ENCODE measurements around the gene TBRG4.

TBRG4 gene

DNA sequence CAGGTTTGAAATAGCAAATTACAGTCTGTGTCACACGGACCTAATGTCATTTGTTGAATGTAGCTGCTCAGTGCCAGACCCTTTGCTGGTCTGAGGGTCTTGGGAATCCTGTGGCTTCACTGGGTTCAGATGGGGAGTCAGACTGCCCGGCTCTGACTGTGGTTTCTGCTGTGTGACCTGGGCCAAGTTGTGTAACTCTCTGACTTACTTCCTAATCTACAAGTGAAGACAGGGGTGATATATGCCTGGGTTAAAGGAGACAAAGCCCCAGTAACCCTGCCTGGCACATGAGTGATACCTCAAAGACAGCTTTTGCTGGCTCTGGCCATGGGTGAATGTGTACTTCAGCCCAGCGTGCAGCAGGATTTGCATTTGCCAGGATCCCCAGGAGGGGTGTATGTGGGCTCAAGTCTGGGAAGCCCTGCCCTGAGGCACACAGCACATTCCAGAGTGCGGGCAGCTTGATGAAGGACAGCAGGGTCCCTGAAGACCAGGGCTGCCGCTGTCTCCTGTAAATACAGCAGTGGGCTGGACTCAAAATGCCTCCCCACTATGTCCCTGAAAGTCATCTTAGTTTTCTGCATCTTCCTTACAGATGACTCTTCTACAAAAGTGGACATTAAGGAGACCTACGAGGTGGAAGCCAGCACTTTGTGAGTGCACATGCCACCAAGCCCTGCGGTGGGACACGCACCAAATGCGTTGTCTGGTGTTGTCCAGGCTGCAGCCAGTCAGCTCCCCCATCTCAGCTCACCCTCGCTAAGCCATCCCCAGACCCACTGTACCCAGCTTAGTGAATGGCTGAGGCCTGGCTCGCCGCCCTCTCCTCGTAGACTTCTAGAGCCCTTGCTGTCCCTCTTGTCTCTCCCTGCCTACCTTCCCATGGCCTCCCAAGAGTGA is 39.1 kb downstream of the TBRG4 start:
- H3K9me3 Mint-ChIP-seq = no peaks in the 10 kb centered on the region
- H3K27ac Mint-ChIP-seq = peak overlapping the region; percentile 79
- no peak overlapping the region for H3K4me3 Mint-ChIP-seq
- H3K27me3 Mint-ChIP-seq = no peaks in the 10 kb centered on the region
- peaks cover 8% of the 10 kb centered on the region for H3K4me1 Mint-ChIP-seq (ENCODE audit: low read depth)
- peak; percentile 19 for DNase-seq
- H3K36me3 Mint-ChIP-seq (ENCODE audit: low read depth) = peaks cover 94% of the 10 kb centered on the region

DNA sequence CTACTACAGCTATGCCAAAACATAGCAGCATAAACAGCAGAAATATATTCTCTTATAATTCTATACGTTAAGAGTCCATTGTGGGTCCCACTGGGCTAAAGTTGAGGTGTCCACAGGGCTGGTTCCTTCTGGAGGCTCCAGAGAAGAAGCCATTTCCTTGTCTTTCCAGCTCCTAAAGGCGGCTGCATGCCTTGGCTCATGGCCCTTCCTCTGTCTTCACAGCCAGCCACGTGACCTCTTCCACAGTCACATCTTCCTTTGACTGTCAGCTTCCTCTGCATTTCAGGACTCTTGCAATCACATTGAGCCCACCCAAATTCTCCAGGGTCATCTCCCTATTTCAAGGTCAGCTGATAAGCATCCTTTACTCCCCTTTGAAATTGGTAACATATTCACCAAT is 40.0 kb downstream of the TBRG4 start:
- H3K4me1 Mint-ChIP-seq (ENCODE audit: low read depth) = peaks cover 8% of the 10 kb centered on the region
- H3K36me3 Mint-ChIP-seq (ENCODE audit: low read depth) = peaks cover 88% of the 10 kb centered on the region
- no peaks in the 10 kb centered on the region for H3K27me3 Mint-ChIP-seq
- peak; percentile 14 for DNase-seq
- no peak overlapping the region for H3K4me3 Mint-ChIP-seq
- peak overlapping the region; percentile 22 for H3K27ac Mint-ChIP-seq
- H3K9me3 Mint-ChIP-seq = no peaks in the 10 kb centered on the region

DNA sequence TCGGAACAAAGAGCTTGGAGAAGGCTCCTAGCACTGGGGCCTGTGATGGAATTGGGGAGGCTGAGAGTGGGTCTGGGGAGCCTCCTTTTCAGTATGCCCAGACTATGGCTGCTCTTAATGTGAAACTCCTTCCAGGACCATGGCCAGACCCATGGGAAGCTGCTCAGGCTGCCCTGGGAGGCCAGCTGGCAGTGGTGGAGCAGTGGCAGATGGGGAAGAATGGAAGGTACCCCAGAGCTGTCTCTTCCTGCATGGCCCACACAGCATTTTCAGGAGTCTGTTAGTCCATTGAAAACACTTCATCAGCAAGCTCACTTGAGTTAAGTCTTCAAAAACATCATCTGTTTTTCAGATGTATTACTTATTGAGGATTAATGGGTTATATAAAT is 41.2 kb downstream of the TBRG4 start:
- H3K36me3 Mint-ChIP-seq (ENCODE audit: low read depth) = peaks cover 88% of the 10 kb centered on the region
- no peak overlapping the region for H3K4me3 Mint-ChIP-seq
- H3K27ac Mint-ChIP-seq = peak overlapping the region; percentile 79
- H3K27me3 Mint-ChIP-seq = no peaks in the 10 kb centered on the region
- peaks cover 12% of the 10 kb centered on the region for H3K4me1 Mint-ChIP-seq (ENCODE audit: low read depth)
- H3K9me3 Mint-ChIP-seq = no peaks in the 10 kb centered on the region
- DNase-seq = no peak

DNA sequence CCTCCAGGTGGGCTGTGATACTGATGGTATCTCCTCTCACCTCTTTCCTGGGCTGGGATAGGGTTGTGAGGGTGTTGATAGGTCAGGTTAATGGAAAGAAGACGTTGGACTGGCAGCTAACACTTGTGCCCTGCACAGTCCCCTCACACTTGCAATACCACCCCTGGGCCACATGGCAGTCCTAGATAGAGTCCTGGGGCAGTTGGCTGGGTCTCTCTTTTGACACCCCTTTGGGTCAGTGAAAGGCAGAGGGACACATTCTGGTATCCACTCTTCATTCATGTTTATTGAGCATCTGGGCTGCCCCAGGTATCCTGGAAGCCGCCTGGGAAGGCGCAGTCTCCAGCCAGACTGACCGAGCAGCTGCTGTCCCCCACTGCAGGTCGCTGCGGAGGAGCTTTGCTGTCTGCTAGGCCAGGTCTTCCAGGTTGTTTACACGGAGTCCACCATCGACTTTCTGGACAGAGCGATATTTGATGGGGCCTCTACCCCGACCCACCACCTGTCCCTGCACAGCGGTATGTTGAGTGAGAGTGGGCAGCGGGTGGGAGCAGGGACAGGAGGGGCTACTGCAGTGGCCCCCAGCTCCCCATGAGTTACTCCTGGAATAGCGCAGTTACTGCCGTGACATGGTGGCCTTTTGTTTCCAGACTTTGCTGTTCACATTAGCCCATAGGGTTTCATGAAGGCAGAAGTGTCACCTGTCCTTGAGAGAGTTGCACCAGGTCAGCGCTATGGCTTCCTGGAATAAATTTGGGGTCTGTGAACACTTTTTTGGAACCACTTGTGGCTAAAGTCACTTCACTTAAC is 41.8 kb downstream of the TBRG4 start:
- Mint-ChIP-seq H3K27me3 (no peaks in the 10 kb centered on the region), H3K9me3 (no peaks in the 10 kb centered on the region), H3K4me1 (ENCODE audit: low read depth) (peaks cover 16% of the 10 kb centered on the region), H3K4me3 (no peak overlapping the region), H3K36me3 (ENCODE audit: low read depth) (peaks cover 88% of the 10 kb centered on the region), H3K27ac (peak overlapping the region; percentile 79)
- peak; percentile 25 for DNase-seq

DNA sequence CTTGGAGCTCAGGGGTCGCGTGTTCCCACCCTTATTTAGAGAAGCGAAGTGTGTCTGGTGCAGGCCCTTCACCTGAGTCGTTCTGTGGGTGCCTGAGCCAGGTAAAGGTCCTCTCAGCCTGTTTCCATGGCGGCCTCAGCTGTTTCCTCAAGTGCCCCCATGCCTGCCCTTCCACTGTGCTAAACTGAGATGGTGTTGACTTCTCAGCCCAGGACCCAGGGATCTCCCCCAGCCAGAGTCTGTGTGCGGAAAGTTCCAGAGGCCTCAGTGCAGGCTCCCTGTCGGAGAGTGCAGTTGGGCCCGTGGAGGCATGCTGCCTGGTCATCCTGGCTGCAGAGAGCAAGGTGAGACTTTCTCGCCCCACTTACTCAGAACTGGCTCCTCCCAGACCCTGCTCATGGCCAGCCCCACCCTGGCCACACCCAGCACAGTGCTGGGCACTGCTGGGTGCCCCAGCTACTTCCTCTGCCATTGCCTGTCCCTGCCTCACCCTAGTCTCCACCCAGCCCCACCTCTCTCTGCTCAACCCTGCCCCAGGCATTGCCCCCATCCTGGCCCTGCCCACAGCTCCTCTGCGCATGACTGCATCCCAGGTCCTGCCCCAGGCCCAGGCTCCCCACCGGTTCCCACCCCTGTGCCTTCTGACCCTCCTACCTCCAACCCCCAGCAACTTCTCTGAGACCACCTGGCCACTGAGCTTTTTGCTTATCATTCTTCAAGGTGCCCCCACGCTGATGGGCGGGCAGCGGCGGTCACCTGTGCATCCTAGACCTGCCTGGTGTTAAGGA is 43.1 kb downstream of the TBRG4 start:
- Mint-ChIP-seq H3K4me3 (no peak overlapping the region), H3K27ac (peak overlapping the region; percentile 69), H3K27me3 (no peaks in the 10 kb centered on the region), H3K36me3 (ENCODE audit: low read depth) (peaks cover 88% of the 10 kb centered on the region), H3K4me1 (ENCODE audit: low read depth) (peaks cover 24% of the 10 kb centered on the region), H3K9me3 (no peaks in the 10 kb centered on the region)
- peak; percentile 24 for DNase-seq

DNA sequence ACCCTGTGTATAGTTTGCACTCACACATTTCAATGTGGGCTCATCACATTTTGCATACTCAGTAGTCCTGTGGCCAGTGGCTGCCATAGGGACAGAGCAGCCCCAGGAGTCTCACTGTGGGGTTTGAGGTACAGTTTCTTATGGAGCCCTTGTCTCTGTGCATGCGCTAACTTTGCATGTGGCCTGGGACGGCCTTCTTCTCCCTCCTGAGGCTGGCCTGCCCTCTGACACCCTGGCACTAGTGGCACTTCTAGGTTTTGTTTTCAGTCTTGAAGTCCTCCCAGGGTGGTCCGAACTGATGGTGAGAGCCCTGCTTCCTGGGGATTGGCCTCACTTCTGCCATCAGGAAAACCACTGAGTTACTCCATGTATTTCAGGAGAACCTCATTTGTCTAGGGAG is 43.9 kb downstream of the TBRG4 start:
- Mint-ChIP-seq H3K27ac (no peak overlapping the region), H3K36me3 (ENCODE audit: low read depth) (peaks cover 87% of the 10 kb centered on the region), H3K9me3 (no peaks in the 10 kb centered on the region), H3K4me1 (ENCODE audit: low read depth) (peaks cover 26% of the 10 kb centered on the region), H3K27me3 (no peaks in the 10 kb centered on the region), H3K4me3 (no peak overlapping the region)
- peak; percentile 18 for DNase-seq

DNA sequence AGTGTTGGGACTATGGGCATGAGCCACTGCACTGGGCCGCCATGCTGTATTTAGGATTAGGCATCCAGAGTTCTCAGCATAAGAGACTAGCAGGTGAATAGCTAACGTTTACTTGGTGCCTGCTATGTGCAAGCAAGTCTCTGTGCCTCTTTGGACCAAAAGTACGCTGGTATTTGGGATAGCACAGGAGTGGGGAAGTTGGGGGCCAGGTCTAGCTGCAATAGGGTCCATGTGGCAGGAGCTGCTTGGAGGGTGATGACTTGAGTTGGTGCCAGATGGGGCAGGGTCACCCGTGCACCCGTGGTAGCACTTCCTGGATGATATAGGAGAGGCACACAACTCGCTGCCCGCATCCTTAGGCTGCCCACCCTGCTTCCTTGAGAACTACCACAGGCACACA is 45.1 kb downstream of the TBRG4 start:
- no peak overlapping the region for H3K4me3 Mint-ChIP-seq
- no peaks in the 10 kb centered on the region for H3K27me3 Mint-ChIP-seq
- H3K4me1 Mint-ChIP-seq (ENCODE audit: low read depth) = peaks cover 35% of the 10 kb centered on the region
- H3K9me3 Mint-ChIP-seq = no peaks in the 10 kb centered on the region
- H3K36me3 Mint-ChIP-seq (ENCODE audit: low read depth) = peaks cover 87% of the 10 kb centered on the region
- DNase-seq = peak; percentile 22
- peak overlapping the region; percentile 73 for H3K27ac Mint-ChIP-seq

DNA sequence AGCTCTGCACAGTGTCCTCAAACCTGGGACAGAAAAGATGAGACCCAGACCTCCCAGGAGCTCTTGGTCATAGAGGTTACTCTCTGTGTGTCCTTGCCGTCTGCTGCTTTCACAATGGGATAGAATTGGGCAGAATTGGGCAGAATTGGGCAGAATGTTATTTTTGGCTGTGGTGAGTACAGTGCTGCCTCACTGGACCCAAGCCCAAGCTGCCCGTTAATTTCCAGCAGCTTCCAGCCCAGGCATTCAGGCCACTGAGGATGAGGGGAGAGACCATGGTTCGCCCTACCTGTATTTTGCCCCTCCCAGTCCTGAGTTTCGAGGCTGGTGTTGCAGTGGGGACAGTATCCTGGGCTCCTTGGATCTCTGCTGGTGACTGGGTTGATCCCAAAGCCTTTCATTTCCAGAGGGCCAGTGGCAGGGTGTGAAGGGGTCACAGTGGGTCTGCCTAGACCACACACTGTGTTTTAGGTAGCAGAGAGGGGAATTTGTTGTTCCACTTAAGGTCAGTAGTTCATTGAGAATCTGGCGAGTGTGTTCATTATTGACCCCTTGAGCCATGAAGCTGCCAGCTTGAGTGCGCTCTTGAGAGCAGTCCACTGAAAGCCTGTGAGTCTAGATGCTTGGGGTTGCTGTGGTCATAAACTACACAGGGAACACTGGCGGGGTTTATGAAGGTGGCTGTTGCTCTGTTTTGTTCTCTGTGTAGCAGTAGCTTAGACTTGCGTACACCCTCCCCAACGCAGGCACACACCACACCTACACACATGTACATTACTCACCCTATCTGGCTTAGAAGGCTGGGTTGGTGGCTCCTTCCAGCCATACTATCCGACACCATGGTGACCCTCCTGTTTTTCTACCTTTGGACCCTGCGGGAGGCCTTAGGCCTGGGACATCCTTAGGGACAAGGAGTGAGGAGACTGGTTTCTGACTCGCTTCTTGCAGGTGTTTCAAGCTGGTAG is 46.2 kb downstream of the TBRG4 start:
- Mint-ChIP-seq H3K4me3 (no peak overlapping the region), H3K27me3 (no peaks in the 10 kb centered on the region), H3K36me3 (ENCODE audit: low read depth) (peaks cover 86% of the 10 kb centered on the region), H3K27ac (peak overlapping the region; percentile 75), H3K9me3 (no peaks in the 10 kb centered on the region), H3K4me1 (ENCODE audit: low read depth) (peaks cover 44% of the 10 kb centered on the region)
- DNase-seq = peak; percentile 29

DNA sequence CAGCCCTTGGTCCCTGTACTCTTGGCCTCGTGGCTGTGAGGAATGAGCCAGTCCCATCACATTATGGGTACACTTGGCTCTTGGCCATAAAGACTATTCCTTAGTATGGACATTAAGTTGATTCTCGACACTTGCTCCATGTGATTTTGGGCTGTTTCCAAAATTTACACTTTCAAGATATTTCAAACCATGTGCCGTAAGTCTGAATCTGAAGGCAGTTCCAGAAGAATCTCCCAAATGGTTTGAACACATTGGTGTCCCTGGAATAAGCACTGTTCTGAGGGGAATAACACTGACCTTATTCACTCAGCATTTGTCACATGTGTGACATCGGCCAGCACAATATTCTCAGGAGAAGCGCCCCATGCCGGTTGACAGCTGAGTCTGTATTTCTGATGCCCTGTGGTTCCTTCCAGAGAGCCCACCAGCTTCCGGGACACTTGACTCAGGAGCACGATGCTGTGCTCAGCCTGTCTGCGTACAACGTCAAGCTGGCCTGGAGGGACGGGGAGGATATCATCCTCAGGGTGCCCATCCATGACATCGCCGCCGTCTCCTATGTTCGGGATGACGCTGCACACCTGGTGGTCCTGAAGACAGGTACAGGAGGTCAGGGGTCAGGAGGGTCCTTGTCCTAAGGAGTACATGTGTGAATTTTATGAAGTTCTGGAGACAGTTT is 47.3 kb downstream of the TBRG4 start:
- no peaks in the 10 kb centered on the region for H3K27me3 Mint-ChIP-seq
- no peaks in the 10 kb centered on the region for H3K9me3 Mint-ChIP-seq
- H3K27ac Mint-ChIP-seq = peak overlapping the region; percentile 75
- H3K4me3 Mint-ChIP-seq = no peak overlapping the region
- peaks cover 52% of the 10 kb centered on the region for H3K4me1 Mint-ChIP-seq (ENCODE audit: low read depth)
- DNase-seq = peak; percentile 15
- H3K36me3 Mint-ChIP-seq (ENCODE audit: low read depth) = peaks cover 79% of the 10 kb centered on the region

DNA sequence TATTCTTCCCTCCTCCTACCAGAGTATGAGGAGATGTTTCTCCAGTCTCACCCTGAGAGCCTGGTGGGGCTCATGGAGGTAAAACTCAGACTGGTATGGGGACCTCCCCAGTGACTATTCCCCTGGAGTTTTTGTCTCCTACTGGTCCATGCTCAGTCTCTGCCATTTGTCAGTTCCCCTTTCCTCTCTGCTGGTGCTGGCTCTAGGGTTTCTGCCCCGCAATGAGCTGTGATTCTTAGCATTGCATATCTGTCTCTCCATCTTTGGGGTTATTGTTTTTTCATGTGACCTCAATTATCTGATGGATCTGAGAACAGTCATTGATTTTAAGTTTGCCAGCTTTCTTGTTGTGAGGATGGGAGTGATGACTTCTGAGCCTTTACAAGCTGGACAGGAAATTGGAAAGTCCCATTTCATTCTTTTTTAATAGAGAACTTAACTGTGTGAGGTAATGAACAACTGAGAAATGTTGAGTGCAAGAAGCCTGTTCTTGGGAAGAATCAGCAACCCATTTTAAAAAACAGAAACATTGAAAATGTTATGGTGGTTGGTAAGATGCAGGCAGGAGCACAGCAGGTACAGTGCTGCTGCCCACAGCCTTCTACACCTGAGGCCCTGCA is 49.6 kb downstream of the TBRG4 start:
- no peaks in the 10 kb centered on the region for H3K9me3 Mint-ChIP-seq
- no peak for DNase-seq
- H3K36me3 Mint-ChIP-seq (ENCODE audit: low read depth) = peaks cover 75% of the 10 kb centered on the region
- no peak overlapping the region for H3K4me3 Mint-ChIP-seq
- H3K27me3 Mint-ChIP-seq = no peaks in the 10 kb centered on the region
- H3K27ac Mint-ChIP-seq = peak overlapping the region; percentile 73
- H3K4me1 Mint-ChIP-seq (ENCODE audit: low read depth) = peaks cover 65% of the 10 kb centered on the region

DNA sequence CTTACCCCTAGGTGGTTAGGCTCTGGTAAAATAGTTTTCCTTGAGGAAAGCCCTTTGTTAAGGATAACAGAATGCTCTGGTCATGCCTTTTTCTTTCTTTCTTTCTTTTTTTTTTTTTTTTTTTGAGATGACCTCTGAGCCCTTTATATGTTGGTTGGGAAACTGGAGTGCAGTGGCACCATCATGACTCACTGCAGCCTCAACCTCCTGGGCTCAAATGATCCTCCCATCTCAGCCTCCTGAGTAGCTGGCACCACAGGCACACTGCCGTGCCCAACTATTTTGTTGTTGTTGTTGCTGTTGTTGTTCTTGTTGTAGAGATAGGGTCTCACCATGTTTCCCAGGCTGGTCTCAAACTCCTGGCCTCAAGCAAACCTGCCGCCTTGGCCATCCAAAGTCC is 50.1 kb downstream of the TBRG4 start:
- Mint-ChIP-seq H3K9me3 (no peaks in the 10 kb centered on the region), H3K4me1 (ENCODE audit: low read depth) (peaks cover 68% of the 10 kb centered on the region), H3K36me3 (ENCODE audit: low read depth) (peaks cover 74% of the 10 kb centered on the region), H3K27me3 (no peaks in the 10 kb centered on the region), H3K27ac (peak overlapping the region; percentile 73), H3K4me3 (no peak overlapping the region)
- no peak for DNase-seq

DNA sequence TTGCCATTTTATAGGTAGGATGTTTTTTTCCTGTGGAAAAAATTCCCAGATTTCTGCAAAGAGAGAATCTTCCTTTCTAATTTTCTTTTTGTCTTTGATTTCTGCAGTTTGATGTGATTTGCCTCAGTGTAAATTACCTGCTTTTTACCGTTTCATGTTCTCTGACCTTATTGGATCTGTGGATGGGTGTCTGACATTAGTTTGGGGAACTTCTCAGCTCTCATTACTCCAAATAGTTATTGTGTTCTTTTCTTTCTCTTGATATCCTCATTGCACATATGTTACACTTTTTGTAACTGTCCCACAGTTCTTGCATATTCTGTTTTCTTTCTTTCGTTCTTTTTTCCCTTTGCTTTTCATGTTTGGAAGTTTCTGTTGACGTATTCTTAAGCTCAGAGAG is 51.2 kb downstream of the TBRG4 start:
- H3K27ac Mint-ChIP-seq = peak overlapping the region; percentile 73
- no peak overlapping the region for H3K4me3 Mint-ChIP-seq
- no peaks in the 10 kb centered on the region for H3K27me3 Mint-ChIP-seq
- H3K9me3 Mint-ChIP-seq = no peaks in the 10 kb centered on the region
- no peak for DNase-seq
- peaks cover 75% of the 10 kb centered on the region for H3K36me3 Mint-ChIP-seq (ENCODE audit: low read depth)
- peaks cover 74% of the 10 kb centered on the region for H3K4me1 Mint-ChIP-seq (ENCODE audit: low read depth)

DNA sequence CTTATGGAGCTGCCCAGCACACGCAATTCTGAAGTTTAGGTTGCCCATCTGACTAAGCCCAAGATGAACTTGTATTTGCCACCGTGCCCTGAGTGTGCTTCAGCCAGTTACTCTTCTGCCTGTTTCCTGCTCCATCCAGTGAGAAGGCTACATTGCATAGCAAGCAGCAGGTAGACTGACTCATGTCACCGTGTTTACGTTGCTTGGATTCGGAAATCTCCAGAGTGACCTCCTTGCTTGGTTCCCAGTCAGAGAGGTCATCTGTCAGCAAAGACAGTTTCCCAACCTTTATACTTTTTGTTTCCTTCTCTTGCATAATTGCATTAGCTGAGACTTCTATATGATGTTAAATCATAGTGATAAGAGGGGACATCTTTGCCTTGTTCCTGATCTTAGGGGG is 53.6 kb downstream of the TBRG4 start:
- H3K27me3 Mint-ChIP-seq = no peaks in the 10 kb centered on the region
- no peak overlapping the region for H3K27ac Mint-ChIP-seq
- peaks cover 72% of the 10 kb centered on the region for H3K36me3 Mint-ChIP-seq (ENCODE audit: low read depth)
- H3K9me3 Mint-ChIP-seq = no peaks in the 10 kb centered on the region
- peak; percentile 12 for DNase-seq
- peaks cover 78% of the 10 kb centered on the region for H3K4me1 Mint-ChIP-seq (ENCODE audit: low read depth)
- no peak overlapping the region for H3K4me3 Mint-ChIP-seq

All from activated T-cell treated with anti-CD3 and anti-CD28 coated beads, Interleukin-2, amount 50 U/mL, for 24 hours (primary cell).